ENCODE results near the gene ARHGAP28. TPM values are rescaled to one million over a fixed set of nuclear protein-coding genes. Genes with fewer than 3 reads are reported as not detected.

Gene ARHGAP28
- total and polyA plus RNA-seq, 2 of the 13 experiments (the other 11 are each of a cell fraction or from before 2014, with no cell fraction given) = not detected

DNA sequence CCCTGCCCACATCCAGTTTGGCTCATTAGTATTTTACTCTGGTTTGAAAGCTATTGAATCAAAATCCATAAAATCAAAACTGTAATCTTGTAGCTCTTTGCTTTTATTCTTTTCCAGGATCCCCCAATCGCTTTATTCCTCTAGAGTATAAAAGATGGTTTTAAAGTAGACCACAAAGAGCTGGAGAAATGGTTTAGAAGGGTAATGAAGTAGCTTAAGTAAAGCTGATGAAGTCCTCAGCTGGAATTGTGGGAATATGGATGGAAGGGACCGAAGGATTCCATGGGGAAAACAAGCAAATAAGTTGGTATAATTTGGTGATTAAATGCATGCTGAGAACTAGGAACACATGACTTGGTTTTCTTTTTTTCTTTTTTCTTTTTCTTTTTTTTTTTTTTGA lies 12.3 kb downstream of the ARHGAP28 start (continued):
- TF ChIP-seq, protein P1, sequence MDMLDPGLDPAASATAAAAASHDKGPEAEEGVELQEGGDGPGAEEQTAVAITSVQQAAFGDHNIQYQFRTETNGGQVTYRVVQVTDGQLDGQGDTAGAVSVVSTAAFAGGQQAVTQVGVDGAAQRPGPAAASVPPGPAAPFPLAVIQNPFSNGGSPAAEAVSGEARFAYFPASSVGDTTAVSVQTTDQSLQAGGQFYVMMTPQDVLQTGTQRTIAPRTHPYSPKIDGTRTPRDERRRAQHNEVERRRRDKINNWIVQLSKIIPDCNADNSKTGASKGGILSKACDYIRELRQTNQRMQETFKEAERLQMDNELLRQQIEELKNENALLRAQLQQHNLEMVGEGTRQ (IDR thresholded peaks at IDR 0.05; ENCODE audit: low read depth, low read length) = no peak
- TF ChIP-seq, protein P1 (CRISPR knock-in tag; IDR thresholded peaks at IDR 0.05; ENCODE audit: borderline replicate concordance) = no peak
- TF ChIP-seq ZNF703 (CRISPR knock-in tag; IDR thresholded peaks at IDR 0.05; ENCODE audit: borderline replicate concordance) = no peak
- TF ChIP-seq MAFF (IDR thresholded peaks at IDR 0.05; ENCODE audit: low read depth, low read length) = no peak
- TF ChIP-seq RBM22 (optimal IDR thresholded peaks at IDR 0.05; ENCODE audit: low read length) = no peak
- TF ChIP-seq HDAC1 (CRISPR knock-in tag; IDR thresholded peaks at IDR 0.05) = no peak
- TF ChIP-seq, protein P2, sequence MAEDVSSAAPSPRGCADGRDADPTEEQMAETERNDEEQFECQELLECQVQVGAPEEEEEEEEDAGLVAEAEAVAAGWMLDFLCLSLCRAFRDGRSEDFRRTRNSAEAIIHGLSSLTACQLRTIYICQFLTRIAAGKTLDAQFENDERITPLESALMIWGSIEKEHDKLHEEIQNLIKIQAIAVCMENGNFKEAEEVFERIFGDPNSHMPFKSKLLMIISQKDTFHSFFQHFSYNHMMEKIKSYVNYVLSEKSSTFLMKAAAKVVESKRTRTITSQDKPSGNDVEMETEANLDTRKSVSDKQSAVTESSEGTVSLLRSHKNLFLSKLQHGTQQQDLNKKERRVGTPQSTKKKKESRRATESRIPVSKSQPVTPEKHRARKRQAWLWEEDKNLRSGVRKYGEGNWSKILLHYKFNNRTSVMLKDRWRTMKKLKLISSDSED (CRISPR knock-in tag; IDR thresholded peaks at IDR 0.05) = no peak
- TF ChIP-seq, protein P3, sequence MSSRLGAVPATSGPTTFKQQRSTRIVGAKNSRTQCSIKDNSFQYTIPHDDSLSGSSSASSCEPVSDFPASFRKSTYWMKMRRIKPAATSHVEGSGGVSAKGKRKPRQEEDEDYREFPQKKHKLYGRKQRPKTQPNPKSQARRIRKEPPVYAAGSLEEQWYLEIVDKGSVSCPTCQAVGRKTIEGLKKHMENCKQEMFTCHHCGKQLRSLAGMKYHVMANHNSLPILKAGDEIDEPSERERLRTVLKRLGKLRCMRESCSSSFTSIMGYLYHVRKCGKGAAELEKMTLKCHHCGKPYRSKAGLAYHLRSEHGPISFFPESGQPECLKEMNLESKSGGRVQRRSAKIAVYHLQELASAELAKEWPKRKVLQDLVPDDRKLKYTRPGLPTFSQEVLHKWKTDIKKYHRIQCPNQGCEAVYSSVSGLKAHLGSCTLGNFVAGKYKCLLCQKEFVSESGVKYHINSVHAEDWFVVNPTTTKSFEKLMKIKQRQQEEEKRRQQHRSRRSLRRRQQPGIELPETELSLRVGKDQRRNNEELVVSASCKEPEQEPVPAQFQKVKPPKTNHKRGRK (CRISPR knock-in tag; IDR thresholded peaks at IDR 0.05) = no peak
- TF ChIP-seq, protein P4, sequence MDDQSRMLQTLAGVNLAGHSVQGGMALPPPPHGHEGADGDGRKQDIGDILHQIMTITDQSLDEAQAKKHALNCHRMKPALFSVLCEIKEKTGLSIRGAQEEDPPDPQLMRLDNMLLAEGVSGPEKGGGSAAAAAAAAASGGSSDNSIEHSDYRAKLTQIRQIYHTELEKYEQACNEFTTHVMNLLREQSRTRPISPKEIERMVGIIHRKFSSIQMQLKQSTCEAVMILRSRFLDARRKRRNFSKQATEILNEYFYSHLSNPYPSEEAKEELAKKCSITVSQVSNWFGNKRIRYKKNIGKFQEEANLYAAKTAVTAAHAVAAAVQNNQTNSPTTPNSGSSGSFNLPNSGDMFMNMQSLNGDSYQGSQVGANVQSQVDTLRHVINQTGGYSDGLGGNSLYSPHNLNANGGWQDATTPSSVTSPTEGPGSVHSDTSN (CRISPR knock-in tag; IDR thresholded peaks at IDR 0.05; ENCODE audit: borderline replicate concordance) = no peak

All from HepG2 (cell line).